GM21529 (cell line): ENCODE measurements around the gene NR2F2.

Source experiments
- ATAC-seq: cut with Tn5 transposase; IDR thresholded peaks from one replicate; pipeline ENCODE4 v1.9.1; 2021; ENCODE audit not compliant: unreplicated experiment

NR2F2 gene

DNA sequence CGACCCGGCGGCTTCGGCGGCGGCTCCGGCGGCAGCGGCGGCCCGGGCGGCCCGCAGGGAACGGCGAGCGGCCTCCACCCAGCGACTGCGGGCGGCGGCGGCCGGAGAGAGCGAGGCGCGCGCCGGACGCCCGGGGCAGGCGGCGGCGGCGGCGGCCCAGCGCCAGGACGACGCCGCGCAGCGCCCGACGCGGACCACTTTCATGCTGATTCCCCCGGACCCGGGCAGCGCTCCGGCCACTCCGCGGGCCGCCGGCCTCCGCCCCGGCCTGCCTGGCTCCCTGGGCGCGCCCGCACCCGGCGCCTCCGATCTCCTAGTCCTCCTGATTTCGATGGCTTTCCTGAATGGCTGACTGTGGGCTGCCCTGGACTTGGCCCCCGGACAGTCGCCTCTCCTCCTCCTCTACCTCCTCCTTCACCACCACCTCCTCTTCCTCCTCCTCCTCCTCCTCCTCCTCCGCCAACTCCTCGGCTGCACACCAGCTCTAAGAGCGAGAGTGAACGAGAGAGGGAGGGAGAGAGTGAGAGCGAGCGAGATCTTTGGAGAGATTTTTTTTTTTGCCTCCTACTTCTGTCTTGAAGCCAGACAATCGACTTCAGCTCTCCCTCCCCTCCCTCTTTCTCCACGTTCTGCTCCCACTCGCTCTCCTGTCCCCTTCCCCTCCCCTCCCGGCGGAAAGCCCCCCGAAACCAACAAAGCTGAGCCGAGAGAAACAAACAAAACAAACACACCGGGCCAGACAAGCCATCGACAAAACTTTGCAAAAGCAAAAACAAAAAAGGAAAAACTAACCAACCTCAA lies 844 bp downstream of the NR2F2 start:
- no peak for ATAC-seq

DNA sequence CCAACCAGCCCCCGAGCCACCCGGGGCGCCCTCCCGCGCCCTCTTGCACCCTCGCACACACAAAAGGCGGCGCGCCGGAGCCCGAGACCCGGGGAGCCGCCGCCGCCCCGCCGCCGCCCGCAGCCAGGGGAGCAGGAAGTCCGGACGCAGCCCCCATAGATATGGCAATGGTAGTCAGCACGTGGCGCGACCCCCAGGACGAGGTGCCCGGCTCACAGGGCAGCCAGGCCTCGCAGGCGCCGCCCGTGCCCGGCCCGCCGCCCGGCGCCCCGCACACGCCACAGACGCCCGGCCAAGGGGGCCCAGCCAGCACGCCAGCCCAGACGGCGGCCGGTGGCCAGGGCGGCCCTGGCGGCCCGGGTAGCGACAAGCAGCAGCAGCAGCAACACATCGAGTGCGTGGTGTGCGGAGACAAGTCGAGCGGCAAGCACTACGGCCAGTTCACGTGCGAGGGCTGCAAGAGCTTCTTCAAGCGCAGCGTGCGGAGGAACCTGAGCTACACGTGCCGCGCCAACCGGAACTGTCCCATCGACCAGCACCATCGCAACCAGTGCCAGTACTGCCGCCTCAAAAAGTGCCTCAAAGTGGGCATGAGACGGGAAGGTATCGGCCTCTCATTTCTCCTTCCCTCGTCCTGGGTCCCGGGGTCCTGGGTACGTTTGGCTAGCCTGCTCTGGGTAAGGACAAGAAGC lies 1.6 kb downstream of the NR2F2 start:
- ATAC-seq = no peak

DNA sequence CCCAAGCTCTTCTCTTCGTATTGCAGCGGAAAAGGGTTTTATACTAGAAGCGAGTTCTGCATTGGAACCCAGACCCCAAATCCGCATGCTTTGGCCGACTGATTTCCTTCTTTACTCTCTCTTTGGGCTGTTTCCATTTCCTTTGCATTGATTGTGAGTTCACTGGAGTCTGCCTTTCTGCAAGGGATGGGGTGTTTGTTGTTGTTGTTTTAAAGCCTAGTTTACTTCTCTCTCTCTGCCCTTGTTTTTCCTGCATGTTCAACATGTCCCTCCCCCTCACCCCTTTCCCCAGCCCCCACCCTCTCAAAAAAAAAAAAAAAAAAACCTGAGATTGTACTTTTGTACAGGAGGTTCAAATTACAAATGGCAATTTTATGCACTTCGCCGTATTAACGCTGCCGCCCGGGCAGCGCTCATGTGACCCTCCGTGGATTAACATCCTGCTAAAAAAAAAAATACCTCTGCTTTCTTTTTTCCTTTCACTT lies 2.2 kb downstream of the NR2F2 start:
- ATAC-seq = no peak

DNA sequence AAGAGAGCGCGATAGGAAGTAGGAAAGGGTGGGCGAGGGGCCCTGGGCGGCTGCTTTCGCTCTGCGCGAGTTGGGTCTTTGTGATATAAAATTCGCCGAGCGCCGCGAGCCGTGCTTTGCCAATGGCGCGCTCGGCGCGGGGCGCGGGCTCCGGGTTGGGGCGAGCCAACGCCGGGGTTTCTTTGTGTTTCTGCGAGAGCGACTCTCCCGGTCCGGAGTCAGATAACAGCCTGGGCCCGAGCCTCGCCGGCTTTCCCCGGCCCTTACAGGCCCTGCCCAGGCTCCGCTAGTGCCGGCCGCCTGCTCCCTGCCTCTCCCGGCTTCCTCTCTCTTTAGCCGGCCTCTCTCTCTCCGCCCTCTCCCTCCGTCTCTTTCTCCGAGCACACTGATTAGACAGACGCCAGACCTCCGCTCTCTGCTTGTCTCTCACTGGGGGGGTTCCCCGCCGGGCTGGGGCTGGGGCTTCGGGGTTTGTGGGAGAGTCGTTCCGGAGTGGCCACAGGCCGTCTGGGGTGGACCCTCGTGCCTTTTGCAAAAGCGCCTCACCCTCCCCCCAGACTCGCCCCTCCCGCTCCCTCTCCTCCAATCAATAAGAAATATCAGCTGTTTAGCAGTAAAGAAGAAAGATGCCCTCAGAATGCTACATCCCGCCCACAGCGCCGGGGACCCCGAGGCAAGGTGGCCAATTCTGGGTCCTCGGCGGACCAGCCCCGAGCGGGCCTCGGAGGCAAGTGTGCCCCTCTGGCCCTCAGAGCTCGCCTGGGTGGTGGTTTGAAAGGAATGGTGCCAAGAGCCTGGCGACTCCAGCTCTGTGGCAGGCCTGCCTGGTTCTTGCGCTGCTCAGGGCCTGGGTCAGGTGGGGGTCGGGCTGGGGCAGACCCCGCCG lies 2.9 kb downstream of the NR2F2 start:
- no peak for ATAC-seq

DNA sequence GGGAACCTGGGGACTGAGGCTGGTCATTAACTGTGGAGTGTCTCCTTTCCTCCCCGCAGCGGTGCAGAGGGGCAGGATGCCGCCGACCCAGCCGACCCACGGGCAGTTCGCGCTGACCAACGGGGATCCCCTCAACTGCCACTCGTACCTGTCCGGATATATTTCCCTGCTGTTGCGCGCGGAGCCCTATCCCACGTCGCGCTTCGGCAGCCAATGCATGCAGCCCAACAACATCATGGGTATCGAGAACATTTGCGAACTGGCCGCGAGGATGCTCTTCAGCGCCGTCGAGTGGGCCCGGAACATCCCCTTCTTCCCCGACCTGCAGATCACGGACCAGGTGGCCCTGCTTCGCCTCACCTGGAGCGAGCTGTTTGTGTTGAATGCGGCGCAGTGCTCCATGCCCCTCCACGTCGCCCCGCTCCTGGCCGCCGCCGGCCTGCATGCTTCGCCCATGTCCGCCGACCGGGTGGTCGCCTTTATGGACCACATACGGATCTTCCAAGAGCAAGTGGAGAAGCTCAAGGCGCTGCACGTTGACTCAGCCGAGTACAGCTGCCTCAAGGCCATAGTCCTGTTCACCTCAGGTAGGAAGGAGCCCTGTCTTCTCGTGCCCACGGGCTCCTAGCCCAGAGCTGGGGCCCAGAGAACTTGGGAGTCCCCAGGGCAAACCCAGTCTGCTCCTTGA lies 3.7 kb downstream of the NR2F2 start:
- no peak for ATAC-seq

DNA sequence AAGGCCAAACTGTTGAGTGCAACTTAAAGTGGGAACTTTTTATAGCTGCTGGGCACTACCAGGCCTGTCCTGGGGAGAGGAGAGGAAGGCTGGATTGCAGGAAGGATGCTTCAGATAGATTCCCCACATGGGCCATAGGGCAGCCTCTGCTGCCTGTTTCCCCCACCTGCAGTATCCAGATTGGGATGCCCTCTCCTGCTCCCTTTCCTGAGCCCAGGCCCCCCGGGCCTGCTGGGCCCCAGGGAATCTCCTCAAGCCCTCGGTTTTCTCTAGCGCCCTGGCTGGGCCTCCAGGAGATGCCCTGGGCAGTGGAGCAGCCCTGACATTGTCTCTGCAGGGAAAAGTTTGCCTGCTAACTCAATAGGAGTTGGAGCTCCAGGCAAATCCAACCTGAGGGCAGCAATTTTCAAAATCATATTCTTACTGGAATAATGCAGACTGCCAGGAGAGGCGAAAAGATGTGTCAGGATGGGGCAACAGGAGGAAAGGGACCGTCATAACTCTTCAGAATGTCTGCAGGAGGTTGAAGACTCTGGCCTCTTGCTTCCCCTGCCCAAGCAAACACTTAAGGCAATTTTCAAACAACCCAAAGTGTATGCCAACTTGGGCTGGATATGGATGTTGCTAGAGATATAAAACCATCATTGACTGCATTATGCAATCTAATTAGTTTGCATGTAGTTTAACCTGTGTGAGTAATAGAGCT lies 4.4 kb downstream of the NR2F2 start:
- no peak for ATAC-seq

DNA sequence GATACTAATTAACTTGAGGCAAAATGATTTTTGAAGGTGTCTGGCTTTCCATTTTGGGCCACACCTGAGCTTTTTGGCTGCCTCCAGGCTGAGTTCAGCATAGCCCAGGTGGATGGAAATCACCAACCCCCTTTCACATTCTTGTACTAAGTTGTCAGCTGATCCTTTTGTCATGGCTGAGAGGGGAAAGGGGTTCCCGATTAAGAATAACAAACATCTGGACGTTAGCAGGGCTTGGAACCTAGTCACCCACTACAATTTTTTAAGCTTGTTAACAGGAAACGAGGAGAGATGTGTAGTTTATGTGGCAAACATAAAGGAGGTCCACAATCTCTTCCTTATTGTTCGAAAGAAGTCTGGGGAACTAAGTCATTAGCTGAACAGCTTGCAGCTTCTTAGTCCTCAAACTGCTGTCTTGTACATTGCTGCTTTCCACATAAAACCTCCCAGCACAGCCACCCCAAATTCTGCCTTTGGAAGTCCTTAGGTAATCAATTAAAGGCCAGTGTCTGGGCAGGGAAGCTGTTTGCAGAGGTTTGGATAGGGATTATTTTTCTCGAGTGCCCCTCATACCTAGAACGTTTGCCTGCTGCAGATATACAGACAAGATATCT lies 5.0 kb downstream of the NR2F2 start:
- no peak for ATAC-seq

DNA sequence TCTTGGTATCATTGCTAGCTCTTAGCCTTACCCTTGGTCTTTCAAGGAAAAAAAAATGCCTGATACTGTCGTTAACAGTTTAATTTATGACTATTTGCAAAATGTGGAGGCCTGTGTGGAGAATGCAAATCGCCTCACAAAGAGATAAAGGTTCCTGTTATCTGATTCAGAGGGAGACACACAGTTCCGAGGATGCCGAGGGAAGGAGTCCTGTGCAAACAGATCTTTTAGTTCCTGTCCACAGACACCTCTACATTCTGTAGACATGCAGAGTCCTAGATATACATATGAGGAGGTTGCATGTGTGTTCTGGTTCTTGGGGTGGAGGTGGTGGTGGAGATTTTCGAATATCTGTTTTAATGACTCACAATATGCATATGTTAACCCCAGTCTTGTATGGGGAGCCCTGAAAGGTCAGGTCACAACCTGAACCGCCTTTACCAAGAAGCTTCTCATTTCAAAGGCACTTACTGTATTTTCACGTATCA lies 5.7 kb downstream of the NR2F2 start:
- no peak for ATAC-seq

DNA sequence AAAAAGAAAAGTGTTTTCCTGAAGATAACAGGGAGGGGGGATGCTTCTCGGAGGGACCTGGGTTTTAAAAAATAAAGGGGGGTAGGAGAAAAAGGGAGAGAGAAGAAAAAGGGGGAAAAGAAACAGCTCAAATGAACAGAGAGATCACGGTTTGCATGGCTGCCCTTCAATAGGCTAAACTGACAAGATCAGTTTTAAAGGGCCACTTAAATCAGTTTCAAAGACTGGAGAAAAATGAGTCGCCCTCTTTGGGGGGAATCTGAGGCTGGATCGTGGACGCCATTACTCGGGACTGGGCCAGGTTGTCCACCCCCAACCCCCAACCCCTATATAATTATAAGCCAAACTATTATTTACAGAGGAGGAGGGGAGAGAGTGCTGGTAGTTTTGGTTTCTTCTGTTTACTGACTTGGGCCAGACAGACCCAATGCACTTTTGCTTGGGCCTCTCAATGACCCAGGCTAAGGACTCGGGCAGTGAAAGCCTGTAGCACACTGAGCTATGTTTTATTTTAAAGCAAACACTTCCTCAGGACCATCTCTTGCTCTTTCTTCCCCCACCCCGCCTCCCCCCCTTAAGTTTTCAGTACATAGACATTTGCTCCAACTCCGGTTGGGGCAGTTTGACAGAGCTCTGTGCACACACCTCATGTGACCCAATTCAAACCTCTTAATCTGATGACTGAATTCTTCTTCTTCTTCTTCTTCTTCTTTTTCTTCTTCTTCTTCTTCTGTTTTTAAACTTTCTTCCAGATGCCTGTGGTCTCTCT lies 6.3 kb downstream of the NR2F2 start:
- ATAC-seq = no peak

DNA sequence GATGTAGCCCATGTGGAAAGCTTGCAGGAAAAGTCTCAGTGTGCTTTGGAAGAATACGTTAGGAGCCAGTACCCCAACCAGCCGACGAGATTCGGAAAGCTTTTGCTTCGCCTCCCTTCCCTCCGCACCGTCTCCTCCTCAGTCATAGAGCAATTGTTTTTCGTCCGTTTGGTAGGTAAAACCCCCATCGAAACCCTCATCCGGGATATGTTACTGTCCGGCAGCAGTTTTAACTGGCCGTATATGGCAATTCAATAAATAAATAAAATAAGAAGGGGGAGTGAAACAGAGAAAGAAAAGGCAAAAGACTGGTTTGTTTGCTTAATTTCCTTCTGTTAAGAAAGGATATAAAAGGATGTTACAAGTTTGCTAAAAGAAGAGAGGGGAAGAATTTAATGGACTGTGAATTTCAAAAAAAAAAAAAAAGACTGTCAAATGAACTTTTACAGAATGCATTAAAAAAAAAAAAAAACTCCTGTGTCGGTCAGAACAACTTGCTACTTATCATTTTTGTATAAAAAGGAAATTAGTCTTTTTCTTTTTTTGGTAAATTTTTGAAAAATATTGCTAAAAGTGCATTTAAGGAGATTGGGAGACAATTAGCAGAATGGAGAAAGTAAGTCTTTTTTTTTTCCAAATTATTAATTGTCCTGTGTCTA lies 7.0 kb downstream of the NR2F2 start:
- ATAC-seq = no peak

DNA sequence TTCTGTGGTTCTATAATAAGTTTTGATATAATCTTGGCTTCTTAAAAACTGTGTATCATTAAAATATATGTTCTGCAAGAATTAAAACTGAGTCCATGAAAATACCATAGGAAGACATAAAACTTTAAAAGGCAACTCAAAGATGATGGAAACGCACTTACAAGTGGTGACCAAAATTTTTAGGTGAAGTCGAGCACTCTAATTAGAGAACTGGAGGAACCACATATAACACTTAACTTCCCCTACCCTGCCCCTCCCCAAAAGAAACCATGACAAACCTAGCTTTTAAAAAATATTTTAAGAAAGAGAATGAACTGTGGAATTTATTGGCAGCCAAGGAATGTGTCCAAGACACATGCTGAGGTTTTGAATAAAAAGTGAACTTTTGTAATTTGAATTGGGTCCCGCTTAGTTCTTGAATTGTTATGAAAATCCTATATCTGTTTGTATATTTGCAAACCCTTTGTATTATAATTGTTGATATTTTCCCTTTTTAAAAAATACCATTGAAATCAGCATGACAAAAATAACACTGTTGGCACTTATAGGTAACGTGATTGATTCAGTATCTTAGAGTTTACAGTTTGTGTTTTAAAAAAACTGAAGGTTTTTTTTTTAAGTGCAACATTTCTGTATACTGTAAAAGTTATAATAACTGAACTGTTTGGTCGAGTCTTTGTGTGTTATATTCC lies 7.7 kb downstream of the NR2F2 start:
- no peak for ATAC-seq

DNA sequence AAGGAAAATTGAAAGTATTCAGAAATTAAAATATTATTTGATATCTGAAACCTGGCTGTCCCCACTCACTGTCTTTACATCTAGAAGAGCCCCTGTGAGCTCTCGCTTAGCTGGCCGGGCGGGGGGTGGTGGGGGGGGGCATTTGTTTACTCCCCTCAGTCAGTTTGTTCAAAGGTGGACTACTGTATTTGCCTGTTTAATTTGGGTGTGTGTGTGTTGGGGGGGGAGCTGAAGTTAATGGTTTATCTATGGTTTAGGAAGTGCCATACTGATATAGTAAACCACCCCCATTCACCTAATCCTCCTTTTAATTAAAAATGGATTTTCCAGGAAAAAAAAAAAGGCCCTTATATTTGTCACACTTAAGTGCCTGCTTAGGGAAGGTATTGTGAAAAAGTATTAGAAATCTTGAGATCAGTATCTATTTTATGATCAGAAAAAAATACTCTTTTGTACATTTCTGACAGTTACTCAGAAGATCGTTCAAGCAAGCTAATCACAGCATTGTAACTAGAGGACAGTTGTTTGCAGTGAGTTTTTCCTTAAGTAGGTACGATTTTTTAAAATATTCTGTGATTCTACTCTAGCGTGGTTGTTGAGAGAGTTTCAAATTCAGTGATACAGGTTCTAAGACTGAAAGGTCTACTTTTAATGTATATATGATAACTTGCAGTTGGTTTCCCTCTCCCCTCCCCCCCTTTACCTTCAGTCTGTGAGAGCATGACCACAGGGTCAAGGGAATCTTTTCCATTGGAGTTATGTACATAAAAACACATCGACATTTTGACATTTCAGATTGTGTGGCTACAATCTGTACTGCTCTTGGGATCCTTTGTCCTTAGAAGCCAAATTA lies 8.5 kb downstream of the NR2F2 start:
- ATAC-seq = no peak

DNA sequence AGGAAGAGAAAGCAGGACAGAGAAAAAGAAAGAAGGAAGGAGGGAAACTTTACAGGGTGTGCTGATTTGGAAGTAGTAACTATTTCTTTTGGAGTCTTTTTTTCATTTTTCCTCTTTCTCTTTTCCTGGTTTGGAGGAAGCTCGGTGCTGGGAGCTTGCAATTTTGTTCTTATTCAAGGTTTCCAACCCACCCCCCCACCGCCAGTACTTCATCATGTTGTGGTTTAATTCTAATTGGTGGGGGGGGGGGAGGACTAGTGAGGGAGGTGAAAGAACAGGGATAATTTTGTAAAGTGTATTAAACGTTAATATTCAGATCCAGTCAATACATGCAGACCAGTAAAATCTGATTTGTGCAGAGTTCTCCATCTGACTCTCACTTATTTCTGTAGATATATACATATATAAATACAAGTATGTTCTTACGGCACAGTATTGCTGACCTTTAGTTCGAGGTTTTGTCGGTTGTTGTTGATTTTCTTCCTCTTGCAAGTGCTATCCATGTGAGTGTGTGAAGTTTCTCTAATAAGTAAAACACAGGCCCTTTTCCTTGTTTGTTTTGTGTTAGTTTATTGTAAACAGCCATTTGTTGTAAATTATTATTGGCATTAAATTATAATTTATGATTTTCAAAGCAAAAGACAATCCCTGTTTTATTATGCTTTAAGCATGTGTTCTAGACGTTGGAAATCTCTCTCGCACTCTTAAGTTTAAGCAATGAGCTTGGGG lies 9.3 kb downstream of the NR2F2 start:
- no peak for ATAC-seq

DNA sequence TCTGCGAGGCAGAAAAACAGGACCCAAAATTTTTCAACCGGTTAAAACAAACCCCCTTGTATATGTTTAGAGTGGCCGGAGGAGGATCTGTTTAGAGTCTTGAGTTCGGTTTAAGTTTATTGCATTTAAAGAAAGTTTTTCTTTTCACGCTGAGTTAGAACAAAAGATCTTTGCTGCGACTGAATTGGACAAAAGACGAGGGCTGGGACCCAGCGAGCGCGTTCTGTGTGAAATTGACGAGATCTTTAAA lies 9.8 kb downstream of the NR2F2 start:
- ATAC-seq = no peak

DNA sequence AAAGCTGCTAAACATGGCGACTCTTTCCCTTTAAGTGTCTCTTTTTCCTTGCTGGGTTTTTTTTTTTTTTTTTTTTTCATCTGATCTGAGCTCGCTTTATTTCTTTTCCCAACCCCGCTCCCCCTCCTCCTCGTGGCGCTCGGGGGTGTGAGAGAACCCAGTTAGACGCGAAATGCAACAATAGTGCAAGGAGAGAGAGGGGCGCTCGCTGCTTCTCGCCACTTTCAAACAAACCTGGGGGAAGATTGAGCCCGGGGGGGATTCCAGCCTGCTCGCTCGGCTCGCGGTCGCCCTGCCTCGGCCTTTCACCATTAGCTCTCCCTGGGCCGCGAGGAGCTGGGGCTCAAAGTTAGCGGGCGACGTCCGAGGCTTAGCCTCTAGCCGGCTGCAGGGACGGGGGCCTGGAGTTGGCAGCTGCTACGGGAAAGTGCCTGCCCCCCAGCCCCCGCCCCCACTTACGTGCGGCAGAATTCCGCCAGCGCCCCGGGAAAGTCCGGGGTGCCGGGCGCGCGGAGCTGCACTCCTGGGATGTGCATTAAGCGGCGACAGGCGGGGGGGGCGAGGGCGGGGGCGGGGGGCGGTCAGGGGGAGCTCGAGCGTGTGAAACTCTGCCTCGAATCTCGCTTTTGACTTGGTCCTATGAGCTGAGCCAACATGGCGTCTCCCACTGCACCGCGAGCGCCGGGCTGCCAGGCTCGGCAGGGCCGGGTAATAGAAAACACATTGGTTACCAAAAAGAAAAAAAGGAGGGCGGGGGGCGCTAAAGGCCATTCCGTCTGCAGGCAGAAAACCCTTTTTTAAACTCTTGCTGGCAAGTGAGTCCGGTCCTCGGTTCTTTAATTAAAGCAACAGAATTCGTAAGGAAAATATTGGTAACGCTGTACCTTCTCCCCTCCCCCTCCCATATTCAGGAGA lies 10.4 kb downstream of the NR2F2 start:
- no peak for ATAC-seq
